ENCODE data around the gene C1orf21.

The C1orf21 gene

GRCh38 chr1:184493987-184494388, 107.2 kb downstream of the C1orf21 start:
- Histone ChIP-seq H3K27me3 (ENCODE audit: insufficient read depth, low read length) (no peaks in the 10 kb centered on the region), H2AFZ (ENCODE audit: low read depth, low read length) (no peak overlapping the region), H3K36me3 (ENCODE audit: insufficient read depth, low read length) (no peaks in the 10 kb centered on the region), H3K4me3 (ENCODE audit: low read length) (no peak overlapping the region), H3K9me3 (ENCODE audit: low read length) (no peaks in the 10 kb centered on the region), H3K4me1 (ENCODE audit: insufficient read depth, low read length) (peaks cover 45% of the 10 kb centered on the region)

- Histone ChIP-seq H3K4me1 (ENCODE audit: insufficient read depth, low read length) (peaks cover 42% of the 10 kb centered on the region), H2AFZ (ENCODE audit: low read depth, low read length) (no peak overlapping the region), H3K9me3 (ENCODE audit: low read length) (no peaks in the 10 kb centered on the region), H3K36me3 (ENCODE audit: insufficient read depth, low read length) (no peaks in the 10 kb centered on the region), H3K27me3 (ENCODE audit: insufficient read depth, low read length) (no peaks in the 10 kb centered on the region), H3K4me3 (ENCODE audit: low read length) (no peak overlapping the region)
These were observed 108.1 kb downstream of the C1orf21 start for GRCh38 chr1:184494929-184495328.

GRCh38 chr1:184497959-184498723, 111.3 kb downstream of the C1orf21 start:
- H3K27me3 ChIP-seq (ENCODE audit: insufficient read depth, low read length) = no peaks in the 10 kb centered on the region
- no peak overlapping the region for H3K4me3 ChIP-seq (ENCODE audit: low read length)
- peaks cover 42% of the 10 kb centered on the region for H3K4me1 ChIP-seq (ENCODE audit: insufficient read depth, low read length)
- no peak overlapping the region for H2AFZ ChIP-seq (ENCODE audit: low read depth, low read length)
- H3K36me3 ChIP-seq (ENCODE audit: insufficient read depth, low read length) = no peaks in the 10 kb centered on the region
- no peaks in the 10 kb centered on the region for H3K9me3 ChIP-seq (ENCODE audit: low read length)

GRCh38 chr1:184499616-184500015, 112.8 kb downstream of the C1orf21 start:
- Histone ChIP-seq H3K27me3 (ENCODE audit: insufficient read depth, low read length) (no peaks in the 10 kb centered on the region), H3K4me1 (ENCODE audit: insufficient read depth, low read length) (peaks cover 44% of the 10 kb centered on the region), H2AFZ (ENCODE audit: low read depth, low read length) (no peak overlapping the region), H3K9me3 (ENCODE audit: low read length) (no peaks in the 10 kb centered on the region), H3K4me3 (ENCODE audit: low read length) (no peak overlapping the region), H3K36me3 (ENCODE audit: insufficient read depth, low read length) (no peaks in the 10 kb centered on the region)

- no peaks in the 10 kb centered on the region for H3K36me3 ChIP-seq (ENCODE audit: insufficient read depth, low read length)
- H3K27me3 ChIP-seq (ENCODE audit: insufficient read depth, low read length) = no peaks in the 10 kb centered on the region
- peaks cover 28% of the 10 kb centered on the region for H3K4me1 ChIP-seq (ENCODE audit: insufficient read depth, low read length)
- no peak overlapping the region for H3K4me3 ChIP-seq (ENCODE audit: low read length)
- no peaks in the 10 kb centered on the region for H3K9me3 ChIP-seq (ENCODE audit: low read length)
- no peak overlapping the region for H2AFZ ChIP-seq (ENCODE audit: low read depth, low read length)
These were observed 115.3 kb downstream of the C1orf21 start for GRCh38 chr1:184502161-184502560.

GRCh38 chr1:184503221-184503749, 116.5 kb downstream of the C1orf21 start:
- no peak overlapping the region for H2AFZ ChIP-seq (ENCODE audit: low read depth, low read length)
- no peaks in the 10 kb centered on the region for H3K9me3 ChIP-seq (ENCODE audit: low read length)
- H3K4me1 ChIP-seq (ENCODE audit: insufficient read depth, low read length) = peaks cover 27% of the 10 kb centered on the region
- H3K27me3 ChIP-seq (ENCODE audit: insufficient read depth, low read length) = no peaks in the 10 kb centered on the region
- no peaks in the 10 kb centered on the region for H3K36me3 ChIP-seq (ENCODE audit: insufficient read depth, low read length)
- no peak overlapping the region for H3K4me3 ChIP-seq (ENCODE audit: low read length)

GRCh38 chr1:184504040-184504954, 117.5 kb downstream of the C1orf21 start:
- Histone ChIP-seq H3K9me3 (ENCODE audit: low read length) (no peaks in the 10 kb centered on the region), H2AFZ (ENCODE audit: low read depth, low read length) (no peak overlapping the region), H3K36me3 (ENCODE audit: insufficient read depth, low read length) (no peaks in the 10 kb centered on the region), H3K4me1 (ENCODE audit: insufficient read depth, low read length) (peaks cover 20% of the 10 kb centered on the region), H3K4me3 (ENCODE audit: low read length) (no peak overlapping the region), H3K27me3 (ENCODE audit: insufficient read depth, low read length) (no peaks in the 10 kb centered on the region)

GRCh38 chr1:184504955-184505338, 118.1 kb downstream of the C1orf21 start:
- no peaks in the 10 kb centered on the region for H3K27me3 ChIP-seq (ENCODE audit: insufficient read depth, low read length)
- no peak overlapping the region for H2AFZ ChIP-seq (ENCODE audit: low read depth, low read length)
- H3K4me1 ChIP-seq (ENCODE audit: insufficient read depth, low read length) = peaks cover 18% of the 10 kb centered on the region
- no peaks in the 10 kb centered on the region for H3K9me3 ChIP-seq (ENCODE audit: low read length)
- H3K36me3 ChIP-seq (ENCODE audit: insufficient read depth, low read length) = peaks cover 5% of the 10 kb centered on the region
- H3K4me3 ChIP-seq (ENCODE audit: low read length) = no peak overlapping the region

GRCh38 chr1:184506481-184506880, 119.7 kb downstream of the C1orf21 start:
- no peaks in the 10 kb centered on the region for H3K9me3 ChIP-seq (ENCODE audit: low read length)
- no peak overlapping the region for H3K4me3 ChIP-seq (ENCODE audit: low read length)
- H3K4me1 ChIP-seq (ENCODE audit: insufficient read depth, low read length) = peaks cover 18% of the 10 kb centered on the region
- H3K36me3 ChIP-seq (ENCODE audit: insufficient read depth, low read length) = peaks cover 7% of the 10 kb centered on the region
- H3K27me3 ChIP-seq (ENCODE audit: insufficient read depth, low read length) = no peaks in the 10 kb centered on the region
- H2AFZ ChIP-seq (ENCODE audit: low read depth, low read length) = no peak overlapping the region

GRCh38 chr1:184507165-184507564, 120.3 kb downstream of the C1orf21 start:
- Histone ChIP-seq H3K4me3 (ENCODE audit: low read length) (no peak overlapping the region), H3K4me1 (ENCODE audit: insufficient read depth, low read length) (peaks cover 18% of the 10 kb centered on the region), H2AFZ (ENCODE audit: low read depth, low read length) (no peak overlapping the region), H3K36me3 (ENCODE audit: insufficient read depth, low read length) (peaks cover 7% of the 10 kb centered on the region), H3K27me3 (ENCODE audit: insufficient read depth, low read length) (no peaks in the 10 kb centered on the region), H3K9me3 (ENCODE audit: low read length) (no peaks in the 10 kb centered on the region)

- Histone ChIP-seq H3K4me1 (ENCODE audit: insufficient read depth, low read length) (peaks cover 18% of the 10 kb centered on the region), H3K36me3 (ENCODE audit: insufficient read depth, low read length) (peaks cover 7% of the 10 kb centered on the region), H3K27me3 (ENCODE audit: insufficient read depth, low read length) (no peaks in the 10 kb centered on the region), H3K9me3 (ENCODE audit: low read length) (no peaks in the 10 kb centered on the region), H3K4me3 (ENCODE audit: low read length) (no peak overlapping the region), H2AFZ (ENCODE audit: low read depth, low read length) (no peak overlapping the region)
These were observed 120.9 kb downstream of the C1orf21 start for GRCh38 chr1:184507604-184508280.

GRCh38 chr1:184509105-184509504, 122.3 kb downstream of the C1orf21 start:
- Histone ChIP-seq H3K27me3 (ENCODE audit: insufficient read depth, low read length) (no peaks in the 10 kb centered on the region), H3K4me3 (ENCODE audit: low read length) (no peak overlapping the region), H3K4me1 (ENCODE audit: insufficient read depth, low read length) (peaks cover 18% of the 10 kb centered on the region), H3K9me3 (ENCODE audit: low read length) (no peaks in the 10 kb centered on the region), H3K36me3 (ENCODE audit: insufficient read depth, low read length) (peaks cover 7% of the 10 kb centered on the region), H2AFZ (ENCODE audit: low read depth, low read length) (no peak overlapping the region)

GRCh38 chr1:184510110-184510509, 123.3 kb downstream of the C1orf21 start:
- Histone ChIP-seq H2AFZ (ENCODE audit: low read depth, low read length) (no peak overlapping the region), H3K4me1 (ENCODE audit: insufficient read depth, low read length) (peaks cover 11% of the 10 kb centered on the region), H3K36me3 (ENCODE audit: insufficient read depth, low read length) (peaks cover 7% of the 10 kb centered on the region), H3K4me3 (ENCODE audit: low read length) (no peak overlapping the region), H3K9me3 (ENCODE audit: low read length) (no peaks in the 10 kb centered on the region), H3K27me3 (ENCODE audit: insufficient read depth, low read length) (no peaks in the 10 kb centered on the region)
